ENCODE measurements around the gene TMEM131.
"Not testable (repeated sequence)": the region's sequence is repeated elsewhere in the genome, so short reads cannot be mapped to it uniquely, and the experiment has no call there.

Gene TMEM131

DNA sequence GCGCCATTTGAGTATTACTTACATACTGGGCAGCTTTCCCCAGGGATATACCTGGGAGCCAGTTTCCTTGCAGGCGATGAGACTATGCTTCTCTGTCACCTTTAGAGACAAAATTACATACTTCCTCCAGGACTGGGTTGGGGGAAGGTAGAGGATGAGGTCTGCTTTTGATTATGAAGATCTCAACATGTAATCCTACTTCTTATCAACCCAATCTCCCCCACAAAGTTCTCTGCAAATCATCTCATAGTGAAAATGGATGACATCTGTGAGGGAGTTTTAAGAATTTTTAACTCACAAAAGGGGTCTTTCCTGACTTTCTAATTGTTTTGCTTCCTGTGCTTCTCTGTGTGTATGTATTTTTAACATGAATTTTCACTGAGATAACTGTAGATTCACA lies 81.9 kb downstream of the TMEM131 start:
- DNase-seq (ENCODE audit: low read depth): no peak

GRCh38 chr2:97911922-97912575 lies 83.7 kb downstream of the TMEM131 start:
- DNase-seq (ENCODE audit: low read depth): no peak

GRCh38 chr2:97911206-97911921 lies 84.4 kb downstream of the TMEM131 start:
- DNase-seq (ENCODE audit: low read depth): no peak

DNA sequence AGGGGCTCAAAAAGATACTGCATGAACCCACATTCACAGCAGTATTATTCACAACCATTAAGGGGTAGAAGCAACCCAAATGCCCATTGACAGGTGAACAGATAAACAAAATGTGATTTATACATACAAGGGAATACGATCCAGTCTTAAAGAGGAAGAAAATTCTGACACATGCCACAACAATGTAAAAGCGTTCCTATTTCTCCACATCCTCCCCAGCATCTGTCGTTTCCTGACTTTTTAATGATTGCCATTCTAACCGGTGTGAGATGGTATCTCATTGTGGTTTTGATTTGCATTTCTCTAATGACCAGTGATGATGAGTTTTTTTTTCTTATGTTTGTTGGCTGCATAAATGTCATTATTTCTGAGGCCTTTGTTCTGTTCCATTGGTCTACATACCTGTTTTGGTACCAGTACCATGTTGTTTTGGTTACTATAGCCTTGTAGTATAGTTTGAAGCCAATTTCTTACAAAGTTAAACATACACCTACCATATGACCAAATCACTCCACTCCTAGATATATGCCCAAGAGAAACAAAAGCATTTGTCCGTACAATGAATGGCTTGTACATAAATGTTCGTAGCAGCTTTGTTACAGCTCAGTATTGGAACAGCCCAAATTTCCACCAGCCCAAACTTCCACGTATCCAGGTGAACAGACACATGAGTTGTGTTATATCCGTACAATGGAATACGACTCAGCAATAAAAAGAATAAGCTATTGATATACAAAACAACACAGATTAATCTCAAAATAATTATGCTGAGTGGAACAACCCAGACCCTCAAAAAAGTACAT lies 85.1 kb downstream of the TMEM131 start:
- DNase-seq (ENCODE audit: low read depth): no peak

DNA sequence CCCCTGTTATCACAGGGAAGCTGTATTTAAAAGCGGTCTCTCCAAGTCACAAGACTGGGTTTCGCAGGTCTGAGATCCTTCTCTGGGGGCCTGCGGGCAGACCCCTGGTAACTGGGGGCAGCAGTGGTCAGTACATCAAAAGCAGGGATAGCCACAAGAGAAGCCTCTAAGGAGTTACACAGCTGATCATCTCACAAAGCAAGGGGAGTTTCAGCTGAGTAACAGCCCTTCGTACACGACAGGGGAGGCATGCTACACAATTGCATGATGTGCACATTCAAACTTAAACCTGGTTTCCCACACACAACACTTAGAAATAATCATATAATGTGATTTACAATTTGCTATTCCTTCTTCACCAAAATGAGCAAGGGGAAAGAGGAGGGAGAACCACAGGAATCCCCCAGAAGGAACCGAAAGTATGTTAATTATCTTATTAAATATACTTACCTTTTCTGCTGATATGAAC lies 87.5 kb downstream of the TMEM131 start:
- DNase-seq (ENCODE audit: low read depth): no peak

- DNase-seq (ENCODE audit: low read depth): no peak
Observed at GRCh38 chr2:97907369-97908100, 88.2 kb downstream of the TMEM131 start.

GRCh38 chr2:97906307-97906706 lies 89.4 kb downstream of the TMEM131 start:
- DNase-seq (ENCODE audit: low read depth): no peak

- no peak for DNase-seq (ENCODE audit: low read depth)
Observed at GRCh38 chr2:97905294-97905693, 90.5 kb downstream of the TMEM131 start.

- no peak for DNase-seq (ENCODE audit: low read depth)
Observed at GRCh38 chr2:97901862-97902261, 93.9 kb downstream of the TMEM131 start.

- no peak for DNase-seq (ENCODE audit: low read depth)
Observed at GRCh38 chr2:97900806-97901205, 94.9 kb downstream of the TMEM131 start.

DNA sequence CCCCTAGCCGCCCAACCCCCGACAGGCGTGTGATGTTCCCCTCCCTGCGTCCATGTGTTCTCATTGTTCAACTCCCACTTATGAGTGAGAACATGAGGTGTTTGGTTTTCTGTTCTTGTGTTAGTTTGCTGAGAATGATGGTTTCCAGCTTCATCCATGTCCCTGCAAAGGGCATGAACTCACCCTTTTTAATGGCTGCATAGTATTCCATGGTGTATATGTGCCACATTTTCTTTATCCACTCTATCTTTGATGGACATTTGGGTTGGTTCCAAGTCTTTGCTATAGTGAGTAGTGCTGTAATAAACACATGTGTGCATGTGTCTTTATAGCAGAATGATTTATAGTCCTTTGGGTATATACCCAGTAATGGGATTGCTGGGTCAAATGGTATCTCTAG lies 102.7 kb downstream of the TMEM131 start:
- not testable (repeated sequence) for DNase-seq (ENCODE audit: low read depth)

DNA sequence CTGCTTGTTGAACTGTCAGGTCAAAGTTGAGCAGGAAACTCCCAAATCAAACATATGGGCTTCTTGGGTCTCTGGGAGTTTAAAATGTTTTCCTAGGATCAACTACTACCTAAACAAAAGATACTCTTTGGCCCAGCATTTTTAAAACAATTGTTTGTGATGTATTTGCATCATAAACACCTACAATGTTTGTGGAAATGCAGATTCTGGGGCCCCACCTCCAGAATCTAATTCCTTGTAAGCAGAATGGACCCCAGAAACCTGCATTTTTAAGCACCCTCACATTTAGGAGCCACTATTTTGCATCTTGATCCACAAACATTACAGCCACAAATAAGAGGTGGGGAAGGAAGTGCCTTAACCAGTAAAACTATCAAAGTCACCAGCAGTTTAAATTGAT lies 104.1 kb downstream of the TMEM131 start:
- no peak for DNase-seq (ENCODE audit: low read depth)

- DNase-seq (ENCODE audit: low read depth): no peak
Observed at GRCh38 chr2:97889156-97889555, 106.6 kb downstream of the TMEM131 start.

DNA sequence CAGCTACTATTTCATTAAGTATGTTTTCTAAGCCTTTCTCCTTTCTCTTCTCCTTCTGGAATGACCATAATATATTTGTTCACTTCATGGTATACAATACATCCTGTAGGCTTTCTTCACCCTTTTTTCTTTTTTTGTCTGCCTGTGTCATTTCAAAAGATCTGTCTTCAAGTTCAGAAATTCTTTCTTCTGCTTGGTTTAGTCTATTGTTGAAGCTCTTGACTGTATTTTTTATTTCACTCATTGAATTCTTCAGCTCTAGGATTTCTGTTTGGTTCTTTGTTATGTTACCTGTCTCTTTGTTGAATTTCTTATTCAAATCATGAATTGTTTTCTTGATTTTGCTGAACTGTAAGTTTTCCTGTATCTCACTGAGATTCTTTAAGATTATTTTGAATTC lies 109.9 kb downstream of the TMEM131 start:
- no peak for DNase-seq (ENCODE audit: low read depth)

DNA sequence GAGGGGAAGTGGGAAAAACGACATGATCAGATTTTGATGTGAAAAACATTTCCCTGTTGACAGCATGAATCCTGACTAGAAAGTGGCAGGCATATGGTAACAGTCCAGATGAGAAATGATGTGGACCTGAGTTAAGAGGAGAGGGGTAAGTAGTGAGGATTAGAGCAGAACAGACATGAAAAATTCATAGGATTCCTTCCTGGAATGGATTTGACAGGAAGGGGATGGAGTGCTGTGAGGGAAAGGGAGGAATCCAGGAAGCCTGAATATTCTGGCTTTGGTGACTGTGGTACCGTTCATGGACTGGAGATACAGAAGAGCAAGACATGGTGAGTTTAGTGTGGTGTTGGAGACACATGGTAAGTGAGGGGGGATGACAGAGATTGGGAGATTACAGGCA lies 115.4 kb downstream of the TMEM131 start:
- DNase-seq (ENCODE audit: low read depth): no peak

GRCh38 chr2:97878865-97879264 lies 116.9 kb downstream of the TMEM131 start:
- DNase-seq (ENCODE audit: low read depth): no peak

DNA sequence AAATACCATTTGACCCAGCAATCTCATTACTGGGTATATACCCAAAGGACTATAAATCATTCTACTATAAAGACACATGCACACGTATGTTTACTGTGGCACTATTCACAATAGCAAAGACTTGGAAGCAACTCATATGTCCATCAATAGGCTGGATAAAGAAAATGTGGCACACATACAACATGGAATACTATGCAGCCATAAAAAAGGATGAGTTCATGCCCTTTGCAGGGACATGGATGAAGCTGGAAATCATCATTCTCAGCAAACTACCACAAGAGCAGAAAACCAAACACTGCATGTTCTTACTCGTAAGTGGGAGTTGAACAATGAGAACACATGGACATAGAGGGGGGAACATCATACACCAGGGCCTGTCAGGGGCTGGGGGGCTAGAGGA lies 117.4 kb downstream of the TMEM131 start:
- not testable (repeated sequence) for DNase-seq (ENCODE audit: low read depth)

DNA sequence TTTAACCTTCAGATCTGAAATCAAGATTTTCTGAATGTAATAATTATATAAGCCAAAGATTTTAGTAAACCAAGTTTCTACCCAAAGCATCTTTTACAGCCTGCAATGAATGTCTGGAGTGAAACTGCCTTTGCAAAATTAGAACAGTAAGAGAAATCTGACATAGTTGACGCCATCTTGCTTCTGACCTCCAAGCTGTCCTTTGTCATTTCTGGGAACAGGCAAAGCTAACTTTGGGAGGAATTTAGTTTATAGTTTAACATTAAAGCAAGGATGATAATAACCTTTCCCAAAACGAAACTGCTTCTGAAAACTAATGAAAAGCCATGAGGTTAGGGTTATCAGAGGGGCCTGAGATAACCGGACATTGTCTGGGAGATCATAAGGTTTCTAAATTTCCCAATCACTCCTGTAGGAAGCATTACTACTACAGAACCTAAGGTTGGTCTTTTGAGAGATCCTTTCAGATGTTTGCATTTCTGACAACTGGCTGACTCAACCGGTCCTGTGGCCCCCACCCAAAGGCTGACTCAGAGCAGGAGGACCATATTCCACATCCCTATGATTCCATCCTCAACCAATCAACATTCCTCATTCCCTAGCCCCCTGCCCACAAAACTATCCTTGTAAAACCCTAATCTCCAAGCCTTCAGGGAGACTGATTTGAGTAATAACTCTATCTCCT lies 124.5 kb downstream of the TMEM131 start:
- no peak for DNase-seq (ENCODE audit: low read depth)

GRCh38 chr2:97870396-97870843 lies 125.3 kb downstream of the TMEM131 start:
- no peak for DNase-seq (ENCODE audit: low read depth)

DNA sequence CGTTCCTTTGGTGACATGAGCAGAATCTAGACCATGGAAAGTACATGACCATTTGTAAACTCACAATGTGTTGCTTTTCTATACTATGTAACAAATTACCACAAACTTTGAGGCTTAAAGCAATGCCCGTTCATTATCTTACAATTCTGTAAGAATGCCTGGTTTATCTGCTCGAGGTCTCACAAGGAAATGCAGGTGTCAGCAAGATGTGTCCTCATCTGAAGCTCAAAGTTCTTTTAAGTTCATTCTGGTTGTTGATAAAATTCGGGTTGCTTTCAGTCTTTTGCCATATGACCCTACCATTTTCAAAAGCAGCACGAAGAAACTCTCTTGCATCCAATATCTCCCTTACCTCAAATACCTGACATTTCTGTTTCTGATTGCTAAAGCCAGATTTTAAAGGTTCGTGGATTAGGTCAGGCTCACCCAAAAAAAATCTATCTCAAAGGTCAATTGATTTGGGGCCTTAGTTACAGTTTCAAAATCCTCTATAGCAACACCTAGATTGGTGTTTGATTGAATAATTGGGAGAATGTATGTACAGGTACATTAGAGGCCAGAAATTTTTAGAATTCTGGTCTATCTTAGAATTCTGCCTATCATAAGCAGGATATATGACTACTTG lies 125.9 kb downstream of the TMEM131 start:
- DNase-seq (ENCODE audit: low read depth): no peak

Data from stimulated activated CD8-positive, alpha-beta memory T cell treated with anti-CD3 and anti-CD28 coated beads, Interleukin-7, amount 100 ng/mL, for 24 hours (primary cell).